ENCODE results near the gene FSCN2.
"Not testable (repeated sequence)": the region's sequence is repeated elsewhere in the genome, so short reads cannot be mapped to it uniquely, and the experiment has no call there.

Gene FSCN2

GRCh38 chr17:81524039-81524864 lies 3.9 kb upstream of the FSCN2 start:
- DNase-seq (ENCODE audit: insufficient read length, low spot score) (no peak), FAIRE-seq (no peak)

GRCh38 chr17:81524865-81525159 lies 3.4 kb upstream of the FSCN2 start:
- no peak for FAIRE-seq
- DNase-seq (ENCODE audit: insufficient read length, low spot score) = no peak

GRCh38 chr17:81526662-81527571 lies 1.3 kb upstream of the FSCN2 start:
- DNase-seq (ENCODE audit: insufficient read length, low spot score) (no peak), FAIRE-seq (no peak)

- FAIRE-seq (no peak), DNase-seq (ENCODE audit: insufficient read length, low spot score) (no peak)
These were observed 140 bp downstream of the FSCN2 start for GRCh38 chr17:81528384-81528650.

GRCh38 chr17:81528651-81529436 lies 667 bp downstream of the FSCN2 start:
- FAIRE-seq (no peak), DNase-seq (ENCODE audit: insufficient read length, low spot score) (no peak)

- FAIRE-seq = no peak
- DNase-seq (ENCODE audit: insufficient read length, low spot score) = no peak
These were observed 1.2 kb downstream of the FSCN2 start for GRCh38 chr17:81529437-81529803.

GRCh38 chr17:81531013-81531412 lies 2.8 kb downstream of the FSCN2 start:
- not testable (repeated sequence) for DNase-seq (ENCODE audit: insufficient read length, low spot score); FAIRE-seq

GRCh38 chr17:81531998-81532404 lies 3.8 kb downstream of the FSCN2 start:
- not testable (repeated sequence) for FAIRE-seq; DNase-seq (ENCODE audit: insufficient read length, low spot score)

- FAIRE-seq = no peak
- DNase-seq (ENCODE audit: insufficient read length, low spot score) = no peak
These were observed 4.5 kb downstream of the FSCN2 start for GRCh38 chr17:81532490-81533287.

- DNase-seq (ENCODE audit: insufficient read length, low spot score) = no peak
- FAIRE-seq = no peak
These were observed 5.4 kb downstream of the FSCN2 start for GRCh38 chr17:81533339-81534141.

GRCh38 chr17:81534157-81535006 lies 6.2 kb downstream of the FSCN2 start:
- no peak for FAIRE-seq

GRCh38 chr17:81535007-81535328 lies 6.8 kb downstream of the FSCN2 start:
- no peak for DNase-seq (ENCODE audit: insufficient read length, low spot score)
- FAIRE-seq = no peak

More at GRCh38 chr17:81534157-81535006, 6.2 kb downstream of the FSCN2 start:
- DNase-seq (ENCODE audit: insufficient read length, low spot score) = no peak

GRCh38 chr17:81535480-81536298 lies 7.5 kb downstream of the FSCN2 start:
- no peak for FAIRE-seq
- DNase-seq (ENCODE audit: insufficient read length, low spot score) = no peak

GRCh38 chr17:81536299-81537290 lies 8.4 kb downstream of the FSCN2 start:
- FAIRE-seq (no peak), DNase-seq (ENCODE audit: insufficient read length, low spot score) (no peak)

GRCh38 chr17:81537343-81537855 lies 9.2 kb downstream of the FSCN2 start:
- no peak for FAIRE-seq
- peak; percentile 75 for DNase-seq (ENCODE audit: insufficient read length, low spot score)

- no peak for FAIRE-seq
These were observed 9.8 kb downstream of the FSCN2 start for GRCh38 chr17:81537856-81538555.

More at GRCh38 chr17:81537856-81538555, 9.8 kb downstream of the FSCN2 start:
- DNase-seq (ENCODE audit: insufficient read length, low spot score) = no peak

Measured in GM19239 (cell line).